IMR-90 (cell line): ENCODE measurements around the gene SLN. TPM values are rescaled to one million over a fixed set of nuclear protein-coding genes. Genes with fewer than 3 reads are reported as not detected.

Experiments
- ATAC-seq: fragments of 200-7000 bp; cut with Tn5 transposase; 2 replicates; pipeline ENCODE4 v1.9.1; 2020; ENCODE audit warnings: low read depth, mild to moderate bottlenecking, moderate library complexity
- BruUV-seq: library from RNA; stranded (reverse); fragments of 400-500 nt; replicated peaks from 2 replicates; lab custom pipeline; 2021; lab: Mats Ljungman, UMichigan
- CTCF ChIA-PET: fragments of 300-600 bp; formaldehyde crosslinking; extraction: SDS; loops from one replicate; lab custom pipeline; 2021; ENCODE audit warnings: antibody characterized with exemption; lab: Yijun Ruan, JAX
- POLR2A ChIA-PET: fragments of 300-600 bp; sonication (Branson Sonifier 250); formaldehyde crosslinking; loops from one replicate; lab custom pipeline; 2022; ENCODE audit warnings: antibody characterized with exemption; ENCODE audit not compliant: unreplicated experiment; lab: Charles Lee
- DNase-seq: peaks from one replicate; pipeline ENCODE4 v3.0.0; 2013
- H2AFZ ChIP-seq: replicated peaks from 2 replicates; pipeline ENCODE3; 2013; ENCODE audit warnings: low read length, mild to moderate bottlenecking; ENCODE audit not compliant: poor library complexity
- H2AK5ac ChIP-seq: 2 replicates; pipeline ENCODE4 v1.6.1; 2013; ENCODE audit warnings: low read depth, low read length, inconsistent platforms
- H2AK9ac ChIP-seq: replicated peaks from 2 replicates; pipeline ENCODE3; 2013; ENCODE audit warnings: mild to moderate bottlenecking, low read depth, low read length, moderate library complexity; ENCODE audit not compliant: poor library complexity
- H2BK120ac ChIP-seq: 2 replicates; pipeline ENCODE4 v1.6.1; 2013; ENCODE audit warnings: low read depth, low read length, inconsistent platforms
- H2BK15ac ChIP-seq: 3 replicates; pipeline ENCODE4 v1.6.1; 2013; ENCODE audit warnings: low read depth, low read length, inconsistent platforms
- H2BK20ac ChIP-seq: 2 replicates; pipeline ENCODE4 v1.6.1; 2013; ENCODE audit warnings: low read depth, mild to moderate bottlenecking, inconsistent platforms, low read length, moderate library complexity
- H2BK5ac ChIP-seq: 2 replicates; pipeline ENCODE4 v1.6.1; 2013; ENCODE audit warnings: mild to moderate bottlenecking, low read depth, low read length, inconsistent platforms; ENCODE audit not compliant: poor library complexity, severe bottlenecking
- H3K14ac ChIP-seq: replicated peaks from 2 replicates; pipeline ENCODE4 v1.6.1; 2013; ENCODE audit warnings: low read depth, low read length, inconsistent platforms
- H3K18ac ChIP-seq: 2 replicates; pipeline ENCODE4 v1.6.1; 2013; ENCODE audit warnings: low read depth, low read length, control low read depth
- H3K23ac ChIP-seq: 2 replicates; pipeline ENCODE4 v1.6.1; 2013; ENCODE audit warnings: low read depth, low read length, inconsistent platforms
- H3K27ac ChIP-seq: 2 replicates; pipeline ENCODE4 v1.5.1; 2013; ENCODE audit warnings: mild to moderate bottlenecking, control low read depth, low read length; ENCODE audit not compliant: insufficient read depth
- H3K27me3 ChIP-seq: 2 replicates; pipeline ENCODE4 v1.6.1; 2013; ENCODE audit warnings: low read length; ENCODE audit not compliant: control insufficient read depth, insufficient read depth
- H3K36me3 ChIP-seq: 2 replicates; pipeline ENCODE4 v1.6.1; 2013; ENCODE audit warnings: low read length, mixed read lengths; ENCODE audit not compliant: control insufficient read depth, insufficient read depth
- H3K4ac ChIP-seq: 2 replicates; pipeline ENCODE4 v1.6.1; 2013; ENCODE audit warnings: low read depth, low read length, inconsistent platforms
- H3K4me1 ChIP-seq: 2 replicates; pipeline ENCODE4 v1.6.1; 2013; ENCODE audit warnings: low read length, mixed read lengths; ENCODE audit not compliant: control insufficient read depth, insufficient read depth
- H3K4me2 ChIP-seq: 2 replicates; pipeline ENCODE4 v1.6.1; 2013; ENCODE audit warnings: low read depth, mild to moderate bottlenecking, control low read depth, low read length, moderate library complexity
- H3K4me3 ChIP-seq: 2 replicates; pipeline ENCODE4 v1.5.1; 2013; ENCODE audit warnings: low read depth, mild to moderate bottlenecking, control low read depth, low read length, moderate library complexity; ENCODE audit not compliant: insufficient read depth
- H3K56ac ChIP-seq: 2 replicates; pipeline ENCODE4 v1.6.1; 2013; ENCODE audit warnings: low read length, inconsistent platforms; ENCODE audit not compliant: insufficient read depth; ENCODE audit errors: extremely low read depth
- H3K79me1 ChIP-seq, 2 experiments: 2 replicates each; pipeline ENCODE4 v1.6.1; 2013; ENCODE audit warnings: low read length in 2 of 2, inconsistent platforms in 1 of 2, low read depth in 1 of 2
- H3K9ac ChIP-seq: 2 replicates; pipeline ENCODE4 v1.6.1; 2013; ENCODE audit warnings: low read depth, low read length, control low read depth
- H3K9me1 ChIP-seq: 2 replicates; pipeline ENCODE4 v1.6.1; 2013; ENCODE audit warnings: low read length, inconsistent platforms; ENCODE audit not compliant: insufficient read depth
- H3K9me3 ChIP-seq: 2 replicates; pipeline ENCODE4 v1.6.1; 2013; ENCODE audit warnings: low read length; ENCODE audit not compliant: control insufficient read depth, insufficient read depth
- H4K20me1 ChIP-seq: 2 replicates; pipeline ENCODE4 v1.6.1; 2013; ENCODE audit warnings: low read length, inconsistent platforms; ENCODE audit not compliant: insufficient read depth
- H4K5ac ChIP-seq: 2 replicates; pipeline ENCODE4 v1.6.1; 2013; ENCODE audit warnings: mild to moderate bottlenecking, low read depth, low read length, control low read depth
- H4K8ac ChIP-seq, 2 experiments: 2 replicates each; pipeline ENCODE4 v1.6.1; 2013; ENCODE audit warnings: low read depth in 2 of 2, low read length in 2 of 2, control low read depth in 1 of 2, inconsistent platforms in 1 of 2
- H4K91ac ChIP-seq: 2 replicates; pipeline ENCODE4 v1.6.1; 2013; ENCODE audit warnings: low read depth, low read length, inconsistent platforms; ENCODE audit not compliant: insufficient read depth
- FOS ChIP-seq: fragments of 150-350 bp; IDR thresholded peaks from 2 replicates; pipeline ENCODE4 v1.6.1; 2016; ENCODE audit warnings: low read depth, low read length
- WGBS, 2 experiments: methylation state at CpG; one replicate each; pipeline versions ENCODE4 v1.1.5 to v1.1.7; 2013; ENCODE audit warnings: missing lambda C conversion rate in 2 of 2; ENCODE audit not compliant: insufficient read length in 1 of 2; ENCODE audit errors: extremely low coverage in 2 of 2; 5-methylcytosine and 5-hydroxymethylcytosine counted together
- dilution Hi-C: fragments of 300-500 bp; cut with HindIII; formaldehyde crosslinking; loops from one replicate; pipeline ENCODE4 v1.14.3; 2018; ENCODE audit warnings: low sequenced_read_pairs; ENCODE audit not compliant: unreplicated experiment
- in situ Hi-C: fragments of 300-500 bp; cut with MboI; formaldehyde crosslinking; loops from 3 replicates; pipeline ENCODE4 v1.14.3; 2019; ENCODE audit warnings: low sequenced_read_pairs, inconsistent platforms, mixed read lengths
- intact Hi-C: fragments of 100-400 bp; cut with micrococcal nuclease; formaldehyde crosslinking; loops from 2 replicates; pipeline ENCODE4 v1.10.0; 2022
- polyA plus RNA-seq, 3 experiments: library from polyadenylated mRNA; depleted of rRNA; stranded (reverse); fragments of >200 nt; gene quantifications; 2 replicates each; pipeline ENCODE4 v1.2.3, GENCODE V29; 2012; ENCODE audit warnings: low replicate concordance in 1 of 3
- total RNA-seq: library from RNA; depleted of rRNA; stranded (reverse); fragments of >200 nt; gene quantifications from 2 replicates; pipeline ENCODE4 v1.2.3, GENCODE V29; 2012

Gene SLN
- total and polyA plus RNA-seq, 2 of the 4 experiments (the other 2 are of a cell fraction) = not detected

GRCh38 chr11:107708792-107709191 lies 3.1 kb downstream of the SLN start:
- no CpG with 5 or more reads among the region's 3 CpGs for WGBS, 2 experiments

More at GRCh38 chr11:107708792-107709191, 3.1 kb downstream of the SLN start:
- no peaks in the 10 kb centered on the region; the same call in 1 of the 2 replicates for H3K4me1 ChIP-seq
- no peak overlapping the region for H3K9ac ChIP-seq
- H3K4ac ChIP-seq = no peak overlapping the region
- no peak overlapping the region for H2BK120ac ChIP-seq
- no peak overlapping the region for H3K56ac ChIP-seq
- no peak overlapping the region for H3K23ac ChIP-seq
- intact Hi-C loops = no loop called here
- ATAC-seq = no peak
- peaks cover 8% of the 10 kb centered on the region for H3K27me3 ChIP-seq
- no peak for TF ChIP-seq FOS
- H3K4me3 ChIP-seq = no peak overlapping the region
- H3K36me3 ChIP-seq = no peaks in the 10 kb centered on the region
- H2AK9ac ChIP-seq = no peak overlapping the region
- H2BK5ac ChIP-seq = no peak overlapping the region
- no peaks in the 10 kb centered on the region for H4K20me1 ChIP-seq
- H2BK20ac ChIP-seq = no peak overlapping the region
- H3K9me3 ChIP-seq = no peaks in the 10 kb centered on the region
- CTCF ChIA-PET = no interaction called here
- no peak overlapping the region for H2BK15ac ChIP-seq
- no peak overlapping the region for H3K4me2 ChIP-seq
- in situ Hi-C loops = no loop called here
- no peak overlapping the region for H4K5ac ChIP-seq
- H3K9me1 ChIP-seq = no peaks in the 10 kb centered on the region
- H3K79me1 ChIP-seq = no peaks in the 10 kb centered on the region
- BruUV-seq = no TSS peak
- no peak for DNase-seq
- dilution Hi-C loops = no loop called here
- no peak overlapping the region for H4K91ac ChIP-seq
- H2AK5ac ChIP-seq = no peak overlapping the region
- H3K14ac ChIP-seq = no peak overlapping the region
- H3K18ac ChIP-seq = no peak overlapping the region
- no peak overlapping the region for H2AFZ ChIP-seq
- POLR2A ChIA-PET = no interaction called here
- H3K27ac ChIP-seq = no peak overlapping the region
- H4K8ac ChIP-seq = no peak overlapping the region
